ENCODE measurements around the gene PNPLA2.

DNA sequence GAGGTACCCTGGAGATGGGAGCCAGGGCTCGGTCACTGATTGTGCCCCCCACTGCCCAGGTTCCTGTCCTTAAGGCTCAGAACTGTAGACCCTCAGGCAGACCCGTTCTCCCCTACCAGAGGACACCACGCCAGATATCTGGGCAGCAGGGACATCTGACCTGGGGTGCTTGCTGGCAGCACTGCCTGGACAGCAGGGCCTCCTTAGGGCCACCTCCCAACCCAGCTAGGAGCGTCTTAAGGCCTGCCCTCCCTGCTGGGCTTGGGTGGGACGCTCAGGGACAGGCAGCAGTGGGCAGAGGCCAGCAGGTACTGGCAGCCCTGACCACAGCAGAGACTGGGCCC is 20.5 kb downstream of the PNPLA2 start:
- TF ChIP-seq, protein P1, sequence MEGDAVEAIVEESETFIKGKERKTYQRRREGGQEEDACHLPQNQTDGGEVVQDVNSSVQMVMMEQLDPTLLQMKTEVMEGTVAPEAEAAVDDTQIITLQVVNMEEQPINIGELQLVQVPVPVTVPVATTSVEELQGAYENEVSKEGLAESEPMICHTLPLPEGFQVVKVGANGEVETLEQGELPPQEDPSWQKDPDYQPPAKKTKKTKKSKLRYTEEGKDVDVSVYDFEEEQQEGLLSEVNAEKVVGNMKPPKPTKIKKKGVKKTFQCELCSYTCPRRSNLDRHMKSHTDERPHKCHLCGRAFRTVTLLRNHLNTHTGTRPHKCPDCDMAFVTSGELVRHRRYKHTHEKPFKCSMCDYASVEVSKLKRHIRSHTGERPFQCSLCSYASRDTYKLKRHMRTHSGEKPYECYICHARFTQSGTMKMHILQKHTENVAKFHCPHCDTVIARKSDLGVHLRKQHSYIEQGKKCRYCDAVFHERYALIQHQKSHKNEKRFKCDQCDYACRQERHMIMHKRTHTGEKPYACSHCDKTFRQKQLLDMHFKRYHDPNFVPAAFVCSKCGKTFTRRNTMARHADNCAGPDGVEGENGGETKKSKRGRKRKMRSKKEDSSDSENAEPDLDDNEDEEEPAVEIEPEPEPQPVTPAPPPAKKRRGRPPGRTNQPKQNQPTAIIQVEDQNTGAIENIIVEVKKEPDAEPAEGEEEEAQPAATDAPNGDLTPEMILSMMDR (IDR thresholded peaks at IDR 0.05 in 4 of 5, conservative IDR thresholded peaks at IDR 0.05 in 1 of 5) = no peak
- TF ChIP-seq POLR2A (IDR thresholded peaks at IDR 0.05) = no peak

Measured in gastrocnemius medialis (tissue), 4 donors.